HepG2 (cell line): ENCODE data around the gene BCAS1. TPM values are rescaled to one million over a fixed set of nuclear protein-coding genes. Genes with fewer than 3 reads are reported as not detected.
A peak's percentile ranks its signal among the peaks of the same experiment; 100 is the strongest.

ENCODE experiments used
- BORCS8-MEF2B ChIP-seq: sonication (generic); formaldehyde crosslinking; IDR thresholded peaks from 2 replicates; pipeline ENCODE4 v1.8.0; 2022; ENCODE audit warnings: mild to moderate bottlenecking, missing genetic modification reagents
- CEBPG ChIP-seq: IDR thresholded peaks from 2 replicates; pipeline ENCODE4 v1.6.1; 2016
- CEBPZ ChIP-seq: IDR thresholded peaks from 2 replicates; pipeline ENCODE4 v1.6.1; 2012; ENCODE audit warnings: low read length, improper control_type of control experiment
- ELF4 ChIP-seq: sonication (generic); formaldehyde crosslinking; IDR thresholded peaks from 2 replicates; pipeline ENCODE4 v1.5.0; 2020; ENCODE audit warnings: missing genetic modification reagents, mild to moderate bottlenecking, moderate library complexity, borderline replicate concordance
- FOXA3 ChIP-seq: IDR thresholded peaks from 2 replicates; pipeline ENCODE4 v1.6.1; 2016; ENCODE audit warnings: missing genetic modification reagents, missing compliant biosample characterization
- HDAC1 ChIP-seq: sonication (generic); formaldehyde crosslinking; IDR thresholded peaks from 2 replicates; pipeline ENCODE4 v1.5.1; 2020; ENCODE audit warnings: mild to moderate bottlenecking, missing genetic modification reagents
- KMT2B ChIP-seq: IDR thresholded peaks from 2 replicates; pipeline ENCODE4 v1.6.1; 2016; ENCODE audit warnings: missing genetic modification reagents, missing compliant biosample characterization
- NR2F1 ChIP-seq, 2 experiments: fragments of 450-650 bp in 1 of 2; formaldehyde crosslinking in 1 of 2; IDR thresholded peaks; 2 replicates each; pipeline versions ENCODE4 v1.5.0 to v1.6.1; 2016 to 2020; ENCODE audit warnings: mild to moderate bottlenecking in 1 of 2, missing compliant biosample characterization in 1 of 2, missing genetic modification reagents in 1 of 2, moderate library complexity in 1 of 2
- SMC3 ChIP-seq: IDR thresholded peaks from 2 replicates; pipeline ENCODE4 v1.6.1; 2011; ENCODE audit warnings: low read length, improper control_type of control experiment
- THRA ChIP-seq: sonication (generic); formaldehyde crosslinking; IDR thresholded peaks from 2 replicates; pipeline ENCODE4 v1.4.0; 2020; ENCODE audit warnings: missing genetic modification reagents, borderline replicate concordance
- TP53 ChIP-seq: sonication (generic); formaldehyde crosslinking; conservative IDR thresholded peaks from 2 replicates; pipeline ENCODE4 v1.4.0; 2020; ENCODE audit warnings: missing genetic modification reagents
- ZBTB42 ChIP-seq: sonication (generic); formaldehyde crosslinking; IDR thresholded peaks from 2 replicates; pipeline ENCODE4 v1.5.0; 2020; ENCODE audit warnings: mild to moderate bottlenecking, missing genetic modification reagents
- ZFP36L2 ChIP-seq: sonication (generic); formaldehyde crosslinking; IDR thresholded peaks from 2 replicates; pipeline ENCODE4 v1.4.0; 2020; ENCODE audit warnings: missing genetic modification reagents
- ZNF235 ChIP-seq: sonication (generic); formaldehyde crosslinking; IDR thresholded peaks from 2 replicates; pipeline ENCODE4 v1.8.1; 2023; ENCODE audit warnings: mild to moderate bottlenecking, missing genetic modification reagents, borderline replicate concordance
- polyA plus RNA-seq, 8 experiments: library from polyadenylated mRNA; depleted of rRNA in 3 of 8; stranded (reverse) in 7 of 8; unstranded in 1 of 8; fragments of >200 nt; fragmentation: Illumina TruSeq in 4 of 8; extraction: Trizol in 4 of 8; gene quantifications; 2 replicates each; pipeline versions ENCODE4 v1.2.1 to v1.2.3, GENCODE V29; 2011 to 2016; ENCODE audit warnings: low read depth in 4 of 8, missing spikeins in 1 of 8, mixed read lengths in 1 of 8; ENCODE audit not compliant: insufficient read depth in 1 of 8
- total RNA-seq, 5 experiments: library from RNA; depleted of rRNA; stranded (reverse); fragments of >200 nt; fragmentation: Illumina TruSeq; extraction: Trizol; gene quantifications; 2 replicates each; pipeline ENCODE4 v1.2.3, GENCODE V29; 2016; ENCODE audit warnings: low read depth in 1 of 5
- TF ChIP-seq, protein P1 (sequence below): sonication (generic); formaldehyde crosslinking; IDR thresholded peaks from 2 replicates; pipeline ENCODE4 v1.9.0; 2021; ENCODE audit warnings: missing genetic modification reagents, borderline replicate concordance
- TF ChIP-seq, protein P2 (sequence below): sonication (generic); formaldehyde crosslinking; IDR thresholded peaks from 2 replicates; pipeline ENCODE4 v1.8.0; 2022; ENCODE audit warnings: missing genetic modification reagents, mild to moderate bottlenecking, borderline replicate concordance
- TF ChIP-seq, protein P3 (sequence below): IDR thresholded peaks from 2 replicates; pipeline ENCODE4 v1.4.0; 2020; ENCODE audit warnings: mild to moderate bottlenecking, missing genetic modification reagents

The BCAS1 gene
- total and polyA plus RNA-seq, 2 of the 13 experiments (the other 11 are each of a cell fraction or from before 2014, with no cell fraction given) = 0.55 to 0.91 TPM

DNA sequence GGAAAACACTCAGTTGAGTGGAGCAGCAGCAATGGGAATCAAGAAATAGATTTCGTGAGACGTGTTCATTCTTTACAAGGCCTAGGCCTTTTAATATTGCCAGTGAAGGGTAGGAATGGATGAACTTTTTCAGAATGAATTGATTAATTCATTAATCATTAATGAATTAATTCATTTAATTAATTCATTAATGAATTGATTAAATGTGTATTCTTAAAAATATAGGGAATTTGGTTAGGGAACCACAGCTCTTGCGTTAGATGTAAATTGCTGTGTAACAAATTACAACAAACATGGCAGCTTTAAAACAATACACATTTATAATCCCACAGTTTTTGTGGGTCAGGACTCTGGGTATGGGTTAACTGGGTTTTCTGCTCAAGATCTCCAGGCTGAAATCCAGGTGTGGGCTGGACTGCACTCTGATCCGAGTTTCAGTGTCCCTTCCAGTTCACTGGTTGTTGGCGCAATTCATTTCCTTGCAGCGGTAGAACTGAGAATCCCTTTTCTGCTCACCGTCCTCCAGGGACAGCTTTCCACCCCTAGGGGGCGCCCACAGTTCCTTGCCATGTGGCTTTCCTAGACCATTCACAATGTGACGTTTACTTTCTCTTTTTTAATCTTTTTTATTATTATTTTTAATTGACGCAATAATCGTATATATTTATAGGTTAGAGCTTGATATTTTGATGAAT, 32.8 kb upstream of the BCAS1 start (continued):
- TF ChIP-seq CEBPZ (no peak), ZBTB42 (no peak), ZNF235 (CRISPR knock-in tag) (no peak), TP53 (no peak), BORCS8-MEF2B (no peak), THRA (CRISPR knock-in tag) (peak; percentile 85), FOXA3 (peak; percentile 78), KMT2B (no peak), SMC3 (peak; percentile 99), CEBPG (CRISPR knock-in tag) (peak; percentile 91), ELF4 (no peak), NR2F1 (CRISPR knock-in tag; IDR thresholded peaks at IDR 0.05) (peak in 1 of 2 experiments; percentile 47; a peak in 1 of 4 replicates), HDAC1 (no peak), ZFP36L2 (no peak)
- TF ChIP-seq, protein P1, sequence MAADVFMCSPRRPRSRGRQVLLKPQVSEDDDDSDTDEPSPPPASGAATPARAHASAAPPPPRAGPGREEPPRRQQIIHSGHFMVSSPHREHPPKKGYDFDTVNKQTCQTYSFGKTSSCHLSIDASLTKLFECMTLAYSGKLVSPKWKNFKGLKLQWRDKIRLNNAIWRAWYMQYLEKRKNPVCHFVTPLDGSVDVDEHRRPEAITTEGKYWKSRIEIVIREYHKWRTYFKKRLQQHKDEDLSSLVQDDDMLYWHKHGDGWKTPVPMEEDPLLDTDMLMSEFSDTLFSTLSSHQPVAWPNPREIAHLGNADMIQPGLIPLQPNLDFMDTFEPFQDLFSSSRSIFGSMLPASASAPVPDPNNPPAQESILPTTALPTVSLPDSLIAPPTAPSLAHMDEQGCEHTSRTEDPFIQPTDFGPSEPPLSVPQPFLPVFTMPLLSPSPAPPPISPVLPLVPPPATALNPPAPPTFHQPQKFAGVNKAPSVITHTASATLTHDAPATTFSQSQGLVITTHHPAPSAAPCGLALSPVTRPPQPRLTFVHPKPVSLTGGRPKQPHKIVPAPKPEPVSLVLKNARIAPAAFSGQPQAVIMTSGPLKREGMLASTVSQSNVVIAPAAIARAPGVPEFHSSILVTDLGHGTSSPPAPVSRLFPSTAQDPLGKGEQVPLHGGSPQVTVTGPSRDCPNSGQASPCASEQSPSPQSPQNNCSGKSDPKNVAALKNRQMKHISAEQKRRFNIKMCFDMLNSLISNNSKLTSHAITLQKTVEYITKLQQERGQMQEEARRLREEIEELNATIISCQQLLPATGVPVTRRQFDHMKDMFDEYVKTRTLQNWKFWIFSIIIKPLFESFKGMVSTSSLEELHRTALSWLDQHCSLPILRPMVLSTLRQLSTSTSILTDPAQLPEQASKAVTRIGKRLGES (CRISPR knock-in tag) = 0 out of 2 replicates have a peak, but pooled peaks have one; percentile 27
- TF ChIP-seq, protein P2, sequence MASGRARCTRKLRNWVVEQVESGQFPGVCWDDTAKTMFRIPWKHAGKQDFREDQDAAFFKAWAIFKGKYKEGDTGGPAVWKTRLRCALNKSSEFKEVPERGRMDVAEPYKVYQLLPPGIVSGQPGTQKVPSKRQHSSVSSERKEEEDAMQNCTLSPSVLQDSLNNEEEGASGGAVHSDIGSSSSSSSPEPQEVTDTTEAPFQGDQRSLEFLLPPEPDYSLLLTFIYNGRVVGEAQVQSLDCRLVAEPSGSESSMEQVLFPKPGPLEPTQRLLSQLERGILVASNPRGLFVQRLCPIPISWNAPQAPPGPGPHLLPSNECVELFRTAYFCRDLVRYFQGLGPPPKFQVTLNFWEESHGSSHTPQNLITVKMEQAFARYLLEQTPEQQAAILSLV (CRISPR knock-in tag) = no peak
- TF ChIP-seq, protein P3, sequence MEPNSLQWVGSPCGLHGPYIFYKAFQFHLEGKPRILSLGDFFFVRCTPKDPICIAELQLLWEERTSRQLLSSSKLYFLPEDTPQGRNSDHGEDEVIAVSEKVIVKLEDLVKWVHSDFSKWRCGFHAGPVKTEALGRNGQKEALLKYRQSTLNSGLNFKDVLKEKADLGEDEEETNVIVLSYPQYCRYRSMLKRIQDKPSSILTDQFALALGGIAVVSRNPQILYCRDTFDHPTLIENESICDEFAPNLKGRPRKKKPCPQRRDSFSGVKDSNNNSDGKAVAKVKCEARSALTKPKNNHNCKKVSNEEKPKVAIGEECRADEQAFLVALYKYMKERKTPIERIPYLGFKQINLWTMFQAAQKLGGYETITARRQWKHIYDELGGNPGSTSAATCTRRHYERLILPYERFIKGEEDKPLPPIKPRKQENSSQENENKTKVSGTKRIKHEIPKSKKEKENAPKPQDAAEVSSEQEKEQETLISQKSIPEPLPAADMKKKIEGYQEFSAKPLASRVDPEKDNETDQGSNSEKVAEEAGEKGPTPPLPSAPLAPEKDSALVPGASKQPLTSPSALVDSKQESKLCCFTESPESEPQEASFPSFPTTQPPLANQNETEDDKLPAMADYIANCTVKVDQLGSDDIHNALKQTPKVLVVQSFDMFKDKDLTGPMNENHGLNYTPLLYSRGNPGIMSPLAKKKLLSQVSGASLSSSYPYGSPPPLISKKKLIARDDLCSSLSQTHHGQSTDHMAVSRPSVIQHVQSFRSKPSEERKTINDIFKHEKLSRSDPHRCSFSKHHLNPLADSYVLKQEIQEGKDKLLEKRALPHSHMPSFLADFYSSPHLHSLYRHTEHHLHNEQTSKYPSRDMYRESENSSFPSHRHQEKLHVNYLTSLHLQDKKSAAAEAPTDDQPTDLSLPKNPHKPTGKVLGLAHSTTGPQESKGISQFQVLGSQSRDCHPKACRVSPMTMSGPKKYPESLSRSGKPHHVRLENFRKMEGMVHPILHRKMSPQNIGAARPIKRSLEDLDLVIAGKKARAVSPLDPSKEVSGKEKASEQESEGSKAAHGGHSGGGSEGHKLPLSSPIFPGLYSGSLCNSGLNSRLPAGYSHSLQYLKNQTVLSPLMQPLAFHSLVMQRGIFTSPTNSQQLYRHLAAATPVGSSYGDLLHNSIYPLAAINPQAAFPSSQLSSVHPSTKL = peak; percentile 84
